ENCODE data around the gene LHFPL2. TPM values are rescaled to one million over a fixed set of nuclear protein-coding genes. Genes with fewer than 3 reads are reported as not detected.

Gene LHFPL2
- total RNA-seq, 6 experiments from 2014 or later, result 14.4 to 18.9 (median 16.7) TPM

DNA sequence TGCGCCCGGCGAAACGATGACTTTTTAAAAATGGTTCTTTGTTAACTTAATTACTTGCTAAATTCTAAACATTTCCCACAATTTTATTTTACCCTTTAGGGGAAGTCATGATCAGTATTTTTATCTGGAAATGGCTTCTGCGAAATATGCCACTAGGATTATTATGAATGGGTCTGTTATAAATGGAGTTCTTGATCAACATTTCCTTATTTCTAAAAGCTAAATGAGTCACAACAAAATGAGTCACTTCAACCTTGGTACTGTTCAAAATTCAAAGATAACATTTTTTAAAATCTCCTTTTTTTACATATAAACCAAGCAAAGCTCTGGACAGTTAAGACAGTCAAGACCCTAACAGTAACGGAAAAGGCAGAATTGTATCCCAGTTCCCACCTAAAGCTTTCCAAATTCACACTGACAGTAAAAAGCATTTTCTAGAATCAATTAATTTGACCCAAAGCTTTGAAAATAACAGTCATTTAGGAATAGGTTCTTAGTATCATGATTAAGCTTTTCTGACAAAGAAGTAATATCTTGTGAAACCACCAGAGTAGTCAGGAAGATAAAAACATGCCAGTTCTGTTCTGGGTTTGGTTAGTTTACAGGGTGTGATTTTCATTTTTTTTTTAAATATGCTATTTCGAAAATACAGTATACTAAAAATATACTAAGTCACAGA, 81.7 kb downstream of the LHFPL2 start:
- Mint-ChIP-seq H3K4me1 (ENCODE audit: low read depth) (peaks cover 41% of the 10 kb centered on the region), H3K9me3 (no peaks in the 10 kb centered on the region), H3K27me3 (ENCODE audit: insufficient read depth) (no peaks in the 10 kb centered on the region), H3K27ac (peak overlapping the region; percentile 80), H3K36me3 (ENCODE audit: low read depth) (peaks cover 8% of the 10 kb centered on the region), H3K4me3 (peak overlapping the region; percentile 19; the same call in 1 of the 2 replicates)
- DNase-seq, result no peak
- TF ChIP-seq, protein P1, sequence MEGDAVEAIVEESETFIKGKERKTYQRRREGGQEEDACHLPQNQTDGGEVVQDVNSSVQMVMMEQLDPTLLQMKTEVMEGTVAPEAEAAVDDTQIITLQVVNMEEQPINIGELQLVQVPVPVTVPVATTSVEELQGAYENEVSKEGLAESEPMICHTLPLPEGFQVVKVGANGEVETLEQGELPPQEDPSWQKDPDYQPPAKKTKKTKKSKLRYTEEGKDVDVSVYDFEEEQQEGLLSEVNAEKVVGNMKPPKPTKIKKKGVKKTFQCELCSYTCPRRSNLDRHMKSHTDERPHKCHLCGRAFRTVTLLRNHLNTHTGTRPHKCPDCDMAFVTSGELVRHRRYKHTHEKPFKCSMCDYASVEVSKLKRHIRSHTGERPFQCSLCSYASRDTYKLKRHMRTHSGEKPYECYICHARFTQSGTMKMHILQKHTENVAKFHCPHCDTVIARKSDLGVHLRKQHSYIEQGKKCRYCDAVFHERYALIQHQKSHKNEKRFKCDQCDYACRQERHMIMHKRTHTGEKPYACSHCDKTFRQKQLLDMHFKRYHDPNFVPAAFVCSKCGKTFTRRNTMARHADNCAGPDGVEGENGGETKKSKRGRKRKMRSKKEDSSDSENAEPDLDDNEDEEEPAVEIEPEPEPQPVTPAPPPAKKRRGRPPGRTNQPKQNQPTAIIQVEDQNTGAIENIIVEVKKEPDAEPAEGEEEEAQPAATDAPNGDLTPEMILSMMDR (IDR thresholded peaks at IDR 0.05), result 0 out of 2 replicates have a peak, but pooled peaks have one; percentile 23

DNA sequence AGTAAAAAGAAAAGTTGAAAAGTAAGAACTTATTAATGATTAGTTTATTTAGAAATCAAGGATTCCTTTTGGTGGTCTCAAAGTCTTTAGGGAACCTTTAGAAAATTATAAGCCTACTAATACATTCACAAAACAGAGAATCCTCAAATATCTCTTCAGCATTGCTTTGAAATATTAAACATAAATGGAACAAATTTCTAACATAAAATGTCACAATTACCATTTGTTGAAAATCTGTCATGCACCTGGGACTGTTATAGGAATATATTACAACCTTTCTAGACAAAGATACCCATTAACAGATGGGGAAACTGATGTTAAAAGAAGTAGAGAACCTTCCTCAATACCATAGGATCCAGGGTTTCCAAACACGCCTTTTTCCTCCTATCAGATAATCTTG, 83.2 kb downstream of the LHFPL2 start:
- no peak overlapping the region for H3K27ac Mint-ChIP-seq
- no peak overlapping the region for H3K4me3 Mint-ChIP-seq
- H3K36me3 Mint-ChIP-seq (ENCODE audit: low read depth), result peaks cover 10% of the 10 kb centered on the region
- H3K27me3 Mint-ChIP-seq (ENCODE audit: insufficient read depth), result no peaks in the 10 kb centered on the region
- H3K9me3 Mint-ChIP-seq, result no peaks in the 10 kb centered on the region
- no peak for DNase-seq
- peaks cover 41% of the 10 kb centered on the region for H3K4me1 Mint-ChIP-seq (ENCODE audit: low read depth)
- TF ChIP-seq, protein P1 (IDR thresholded peaks at IDR 0.05), result no peak

DNA sequence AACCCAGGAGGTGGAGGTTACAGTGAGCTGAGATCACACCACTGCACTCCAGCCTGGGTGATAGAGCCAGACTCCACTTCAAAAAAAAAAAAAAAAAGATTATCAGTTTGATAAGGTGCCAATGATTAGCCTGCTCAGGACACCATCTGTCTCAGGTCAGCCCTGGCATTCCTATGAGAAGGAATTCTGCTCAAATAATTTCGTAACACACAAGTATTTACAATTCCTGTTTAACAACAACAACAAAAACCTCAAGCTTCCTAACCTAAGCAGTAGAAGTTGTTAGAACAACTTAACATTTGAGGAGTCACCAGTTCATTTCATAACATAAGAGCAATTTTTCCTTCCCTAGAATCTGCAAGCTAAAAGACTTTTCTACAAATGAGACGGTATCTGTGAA, 85.0 kb downstream of the LHFPL2 start:
- Mint-ChIP-seq H3K27ac (no peak overlapping the region), H3K4me3 (no peak overlapping the region), H3K4me1 (ENCODE audit: low read depth) (peaks cover 28% of the 10 kb centered on the region), H3K27me3 (ENCODE audit: insufficient read depth) (no peaks in the 10 kb centered on the region; the same call in 1 of the 2 replicates), H3K9me3 (no peaks in the 10 kb centered on the region), H3K36me3 (ENCODE audit: low read depth) (peaks cover 16% of the 10 kb centered on the region)
- TF ChIP-seq, protein P1 (IDR thresholded peaks at IDR 0.05), result no peak
- no peak for DNase-seq

DNA sequence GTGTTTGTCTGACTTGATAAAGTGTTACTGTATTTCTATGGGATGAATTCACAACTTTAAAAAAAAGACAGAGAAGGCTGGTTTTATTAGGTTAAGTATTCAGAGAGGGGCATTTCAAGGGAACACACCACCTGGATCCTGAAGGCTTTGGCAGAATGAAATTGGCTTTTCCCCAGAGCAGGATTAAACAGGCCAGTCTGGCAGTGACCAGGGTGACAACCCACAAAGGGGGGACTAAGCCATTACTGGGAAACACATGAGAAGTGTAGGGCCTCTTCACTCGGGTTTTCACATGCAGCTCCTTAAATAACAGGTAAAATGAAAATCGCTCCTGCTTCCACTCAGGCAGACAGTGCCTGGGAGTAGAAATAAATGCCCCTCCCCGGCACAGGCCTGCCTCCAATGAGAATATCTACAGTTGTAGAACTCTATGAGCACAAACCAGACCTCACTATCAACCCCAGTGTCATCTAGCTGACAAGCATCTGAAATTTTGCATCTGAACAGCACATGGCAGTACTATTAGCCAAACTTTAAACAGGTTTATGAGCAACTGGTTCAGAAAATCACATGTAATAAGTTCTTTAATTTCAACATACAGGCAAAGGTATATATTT, 85.8 kb downstream of the LHFPL2 start:
- no peaks in the 10 kb centered on the region; the same call in 1 of the 2 replicates for H3K27me3 Mint-ChIP-seq (ENCODE audit: insufficient read depth)
- H3K4me1 Mint-ChIP-seq (ENCODE audit: low read depth), result peaks cover 20% of the 10 kb centered on the region
- no peaks in the 10 kb centered on the region for H3K9me3 Mint-ChIP-seq
- no peak for DNase-seq
- H3K36me3 Mint-ChIP-seq (ENCODE audit: low read depth), result peaks cover 16% of the 10 kb centered on the region
- H3K27ac Mint-ChIP-seq, result no peak overlapping the region
- H3K4me3 Mint-ChIP-seq, result no peak overlapping the region
- TF ChIP-seq, protein P1 (IDR thresholded peaks at IDR 0.05), result no peak

DNA sequence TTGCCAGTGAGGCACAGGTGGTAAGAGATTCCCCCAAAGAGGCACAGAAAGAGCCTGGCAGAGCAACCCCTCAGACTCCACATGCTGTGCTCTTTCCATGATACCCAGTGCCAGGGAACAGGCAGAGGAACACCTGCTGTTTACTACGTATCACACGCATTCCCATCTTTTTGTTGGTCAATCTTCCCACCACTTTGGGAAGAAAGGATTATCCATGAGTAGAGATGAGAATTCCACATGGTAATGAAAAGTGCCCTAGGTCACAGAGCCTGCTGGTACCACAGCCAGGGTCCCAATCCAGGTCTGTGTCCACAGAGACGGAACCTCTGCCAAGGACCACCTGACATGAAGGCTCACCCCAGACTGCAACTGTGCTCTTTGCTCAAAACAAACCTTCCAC, 86.6 kb downstream of the LHFPL2 start:
- Mint-ChIP-seq H3K27ac (no peak overlapping the region), H3K9me3 (no peaks in the 10 kb centered on the region), H3K4me1 (ENCODE audit: low read depth) (peaks cover 11% of the 10 kb centered on the region), H3K36me3 (ENCODE audit: low read depth) (peaks cover 16% of the 10 kb centered on the region), H3K4me3 (no peak overlapping the region), H3K27me3 (ENCODE audit: insufficient read depth) (no peaks in the 10 kb centered on the region; the same call in 1 of the 2 replicates)
- DNase-seq, result no peak
- TF ChIP-seq, protein P1 (IDR thresholded peaks at IDR 0.05), result no peak

All from HFFc6 (cell line).